SK-N-SH treated with all-trans-retinoic acid at 6 μM for 48 hours (cell line): ENCODE results near the gene FRMD3.

ENCODE experiments used
- ATAC-seq: fragments of 200-7000 bp; cut with Tn5 transposase; 3 replicates; pipeline ENCODE4 v1.9.1; 2020; ENCODE audit warnings: mild to moderate bottlenecking, moderate library complexity
- ARNTL ChIP-seq: fragments of 450-650 bp; formaldehyde crosslinking; IDR thresholded peaks from 2 replicates; pipeline ENCODE4 v1.5.0; 2020; ENCODE audit warnings: low read depth, mild to moderate bottlenecking, moderate library complexity, borderline replicate concordance
- BACH2 ChIP-seq: fragments of 250-450 bp; sonication (Bioruptor Pico); IDR thresholded peaks from 2 replicates; pipeline ENCODE4 v1.9.0; 2021; ENCODE audit warnings: mild to moderate bottlenecking, borderline replicate concordance
- CREB5 ChIP-seq: fragments of 250-450 bp; sonication (Bioruptor Pico); IDR thresholded peaks from 2 replicates; pipeline ENCODE4 v1.5.1; 2020; ENCODE audit warnings: low read depth, mild to moderate bottlenecking, moderate library complexity
- CSDC2 ChIP-seq: fragments of 250-450 bp; sonication (Bioruptor Pico); IDR thresholded peaks from 2 replicates; pipeline ENCODE4 v1.5.0; 2020; ENCODE audit warnings: mild to moderate bottlenecking, moderate library complexity
- CSRNP3 ChIP-seq: fragments of 250-450 bp; sonication (Bioruptor Pico); IDR thresholded peaks from 2 replicates; pipeline ENCODE4 v1.5.1; 2021; ENCODE audit warnings: mild to moderate bottlenecking, moderate library complexity
- ISL1 ChIP-seq: fragments of 250-450 bp; sonication (Bioruptor Pico); IDR thresholded peaks from 2 replicates; pipeline ENCODE4 v2.1.2; 2022; ENCODE audit warnings: mild to moderate bottlenecking, moderate library complexity
- OSR1 ChIP-seq: fragments of 250-450 bp; sonication (Bioruptor Pico); IDR thresholded peaks from 2 replicates; pipeline ENCODE4 v1.8.0; 2022; ENCODE audit warnings: moderate library complexity, mild to moderate bottlenecking, inconsistent platforms
- PPARA ChIP-seq: fragments of 250-450 bp; sonication (Bioruptor Pico); IDR thresholded peaks from 2 replicates; pipeline ENCODE4 v1.5.0; 2020; ENCODE audit warnings: mild to moderate bottlenecking, borderline replicate concordance
- RARB ChIP-seq: fragments of 250-450 bp; sonication (Bioruptor Pico); IDR thresholded peaks from 2 replicates; pipeline ENCODE4 v1.8.0; 2021; ENCODE audit warnings: mild to moderate bottlenecking, moderate library complexity
- TCF4 ChIP-seq: fragments of 250-450 bp; sonication (Bioruptor Pico); IDR thresholded peaks from 2 replicates; pipeline ENCODE4 v1.8.0; 2021; ENCODE audit warnings: mild to moderate bottlenecking, moderate library complexity, borderline replicate concordance
- TOX ChIP-seq: fragments of 250-450 bp; sonication (Bioruptor Pico); IDR thresholded peaks from 2 replicates; pipeline ENCODE4 v1.8.0; 2021; ENCODE audit warnings: mild to moderate bottlenecking, moderate library complexity, borderline replicate concordance
- TSHZ2 ChIP-seq: fragments of 250-450 bp; sonication (Bioruptor Pico); IDR thresholded peaks from 2 replicates; pipeline ENCODE4 v1.5.0; 2020; ENCODE audit warnings: mild to moderate bottlenecking, moderate library complexity
- ZC3H10 ChIP-seq: fragments of 250-450 bp; sonication (Bioruptor Pico); IDR thresholded peaks from 2 replicates; pipeline ENCODE4 v1.5.1; 2021; ENCODE audit warnings: mild to moderate bottlenecking, moderate library complexity
- ZFP3 ChIP-seq: fragments of 250-450 bp; sonication (Bioruptor Pico); IDR thresholded peaks from 2 replicates; pipeline ENCODE4 v1.5.0; 2020; ENCODE audit warnings: mild to moderate bottlenecking, moderate library complexity
- ZFP30 ChIP-seq: fragments of 450-650 bp; formaldehyde crosslinking; IDR thresholded peaks from 2 replicates; pipeline ENCODE4 v1.5.0; 2022; ENCODE audit warnings: mild to moderate bottlenecking, moderate library complexity
- ZNF70 ChIP-seq: fragments of 450-650 bp; formaldehyde crosslinking; IDR thresholded peaks from 2 replicates; pipeline ENCODE4 v1.5.0; 2020; ENCODE audit warnings: mild to moderate bottlenecking, moderate library complexity
- ZNF8 ChIP-seq: fragments of 450-650 bp; formaldehyde crosslinking; IDR thresholded peaks from 2 replicates; pipeline ENCODE4 v1.5.0; 2020; ENCODE audit warnings: mild to moderate bottlenecking, moderate library complexity
- TF ChIP-seq, protein P1 (sequence below): fragments of 250-450 bp; sonication (Bioruptor Pico); IDR thresholded peaks from 2 replicates; pipeline ENCODE4 v1.8.0; 2020; ENCODE audit warnings: mild to moderate bottlenecking, moderate library complexity, borderline replicate concordance

Gene FRMD3

DNA sequence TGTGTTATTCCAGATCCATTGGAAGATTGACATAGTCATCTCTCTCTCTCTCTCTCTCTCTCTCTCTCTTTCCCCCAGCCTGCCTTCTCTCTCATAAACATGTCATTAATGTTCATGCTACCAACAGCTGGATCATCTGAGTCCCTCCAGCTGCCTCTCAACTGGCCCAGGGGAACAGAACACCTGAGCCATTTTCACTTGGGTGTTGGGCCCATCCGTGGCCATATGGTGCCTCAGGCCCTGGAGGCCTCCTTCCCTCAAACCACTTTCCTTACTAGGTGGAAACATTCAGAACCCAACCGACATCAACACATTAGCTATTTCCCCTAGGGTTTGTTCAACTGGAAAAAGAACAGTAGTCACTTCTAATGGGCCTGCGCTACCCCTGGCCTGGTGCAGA, 196.2 kb downstream of the FRMD3 start:
- no peak for ATAC-seq
- TF ChIP-seq OSR1 (CRISPR knock-in tag): no peak
- no peak for TF ChIP-seq ISL1 (CRISPR knock-in tag)
- TF ChIP-seq CREB5: no peak
- no peak for TF ChIP-seq CSDC2 (CRISPR knock-in tag)
- TF ChIP-seq ZFP30 (CRISPR knock-in tag): no peak
- TF ChIP-seq PPARA: no peak
- no peak for TF ChIP-seq ARNTL
- no peak for TF ChIP-seq BACH2 (CRISPR knock-in tag)
- TF ChIP-seq TSHZ2 (CRISPR knock-in tag): no peak
- TF ChIP-seq CSRNP3 (CRISPR knock-in tag): no peak
- no peak for TF ChIP-seq TCF4 (CRISPR knock-in tag)
- no peak for TF ChIP-seq TOX (CRISPR knock-in tag)
- TF ChIP-seq ZC3H10 (CRISPR knock-in tag): no peak

GRCh38 chr9:83340451-83340850, 197.8 kb downstream of the FRMD3 start:
- TF ChIP-seq, protein P1, sequence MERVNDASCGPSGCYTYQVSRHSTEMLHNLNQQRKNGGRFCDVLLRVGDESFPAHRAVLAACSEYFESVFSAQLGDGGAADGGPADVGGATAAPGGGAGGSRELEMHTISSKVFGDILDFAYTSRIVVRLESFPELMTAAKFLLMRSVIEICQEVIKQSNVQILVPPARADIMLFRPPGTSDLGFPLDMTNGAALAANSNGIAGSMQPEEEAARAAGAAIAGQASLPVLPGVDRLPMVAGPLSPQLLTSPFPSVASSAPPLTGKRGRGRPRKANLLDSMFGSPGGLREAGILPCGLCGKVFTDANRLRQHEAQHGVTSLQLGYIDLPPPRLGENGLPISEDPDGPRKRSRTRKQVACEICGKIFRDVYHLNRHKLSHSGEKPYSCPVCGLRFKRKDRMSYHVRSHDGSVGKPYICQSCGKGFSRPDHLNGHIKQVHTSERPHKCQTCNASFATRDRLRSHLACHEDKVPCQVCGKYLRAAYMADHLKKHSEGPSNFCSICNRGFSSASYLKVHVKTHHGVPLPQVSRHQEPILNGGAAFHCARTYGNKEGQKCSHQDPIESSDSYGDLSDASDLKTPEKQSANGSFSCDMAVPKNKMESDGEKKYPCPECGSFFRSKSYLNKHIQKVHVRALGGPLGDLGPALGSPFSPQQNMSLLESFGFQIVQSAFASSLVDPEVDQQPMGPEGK (CRISPR knock-in tag): no peak
- TF ChIP-seq ARNTL (no peak), TSHZ2 (CRISPR knock-in tag) (no peak), CSDC2 (CRISPR knock-in tag) (no peak), TCF4 (CRISPR knock-in tag) (no peak), CREB5 (no peak), ZC3H10 (CRISPR knock-in tag) (no peak), ZNF70 (CRISPR knock-in tag) (no peak), BACH2 (CRISPR knock-in tag) (no peak), TOX (CRISPR knock-in tag) (no peak), PPARA (no peak), OSR1 (CRISPR knock-in tag) (no peak), CSRNP3 (CRISPR knock-in tag) (no peak), ZNF8 (no peak), RARB (CRISPR knock-in tag) (no peak), ZFP30 (CRISPR knock-in tag) (no peak), ZFP3 (CRISPR knock-in tag) (no peak)
- TF ChIP-seq, all 23 proteins: peak for 0
- ATAC-seq: no peak
